ENCODE results near the gene STPG4. TPM values are rescaled to one million over a fixed set of nuclear protein-coding genes. Genes with fewer than 3 reads are reported as not detected.

STPG4 gene
- total and polyA plus RNA-seq, 2 donors from 2014 or later: not detected

- H3K4me3 ChIP-seq (ENCODE audit: low read length in 3 of 3): no peak overlapping the region
- no peaks in the 10 kb centered on the region for H3K9me3 ChIP-seq (ENCODE audit: control insufficient read depth in 2 of 3, insufficient read depth in 1 of 3, low read length in 3 of 3)
- no peak for FAIRE-seq
- DNase-seq: no peak
- peaks cover 0 to 3% (median 0%) of the 10 kb centered on the region in 3 donors for H3K4me1 ChIP-seq (ENCODE audit: control insufficient read depth in 2 of 3, insufficient read depth in 2 of 3, low read depth in 1 of 3, low read length in 3 of 3)
- no peaks in the 10 kb centered on the region for H3K36me3 ChIP-seq (ENCODE audit: control insufficient read depth in 2 of 3, insufficient read depth in 3 of 3, low read length in 3 of 3)
- no peak overlapping the region for H3K27ac ChIP-seq (ENCODE audit: low read depth in 2 of 2, low read length in 2 of 2)
- no peak for TF ChIP-seq CTCF (IDR thresholded peaks at IDR 0.05; ENCODE audit: borderline replicate concordance, extremely low read depth, insufficient read depth)
- no peaks in the 10 kb centered on the region for H3K27me3 ChIP-seq (ENCODE audit: control insufficient read depth, insufficient read depth, low read length)
- H3K9ac ChIP-seq (ENCODE audit: low read length in 3 of 3): no peak overlapping the region
- intact Hi-C loops (cut with DNase I): no loop called here
Measured at GRCh38 chr2:47181176-47181575, 26.1 kb upstream of the STPG4 start.

GRCh38 chr2:47180531-47180930, 25.4 kb upstream of the STPG4 start:
- Histone ChIP-seq H3K9me3 (ENCODE audit: control insufficient read depth in 2 of 3, insufficient read depth in 1 of 3, low read length in 3 of 3) (no peaks in the 10 kb centered on the region), H3K36me3 (ENCODE audit: control insufficient read depth in 2 of 3, insufficient read depth in 3 of 3, low read length in 3 of 3) (no peaks in the 10 kb centered on the region), H3K4me3 (ENCODE audit: low read length in 3 of 3) (no peak overlapping the region), H3K27ac (ENCODE audit: low read depth in 2 of 2, low read length in 2 of 2) (no peak overlapping the region), H3K4me1 (ENCODE audit: control insufficient read depth in 2 of 3, insufficient read depth in 2 of 3, low read depth in 1 of 3, low read length in 3 of 3) (peaks cover 0 to 3% (median 0%) of the 10 kb centered on the region in 3 donors), H3K9ac (ENCODE audit: low read length in 3 of 3) (no peak overlapping the region), H3K27me3 (ENCODE audit: control insufficient read depth, insufficient read depth, low read length) (no peaks in the 10 kb centered on the region)
- intact Hi-C loops (cut with DNase I): no loop called here
- no peak for TF ChIP-seq CTCF (IDR thresholded peaks at IDR 0.05; ENCODE audit: borderline replicate concordance, extremely low read depth, insufficient read depth)
- no peak for FAIRE-seq
- DNase-seq: no peak

GRCh38 chr2:47179388-47179787, 24.3 kb upstream of the STPG4 start:
- Histone ChIP-seq H3K4me1 (ENCODE audit: control insufficient read depth in 2 of 3, insufficient read depth in 2 of 3, low read depth in 1 of 3, low read length in 3 of 3) (peaks cover 0 to 3% (median 2%) of the 10 kb centered on the region in 3 donors), H3K9me3 (ENCODE audit: control insufficient read depth in 2 of 3, insufficient read depth in 1 of 3, low read length in 3 of 3) (no peaks in the 10 kb centered on the region), H3K36me3 (ENCODE audit: control insufficient read depth in 2 of 3, insufficient read depth in 3 of 3, low read length in 3 of 3) (no peaks in the 10 kb centered on the region), H3K27me3 (ENCODE audit: control insufficient read depth, insufficient read depth, low read length) (no peaks in the 10 kb centered on the region), H3K4me3 (ENCODE audit: low read length in 3 of 3) (no peak overlapping the region), H3K27ac (ENCODE audit: low read depth in 2 of 2, low read length in 2 of 2) (no peak overlapping the region), H3K9ac (ENCODE audit: low read length in 3 of 3) (no peak overlapping the region)
- DNase-seq (no peak), FAIRE-seq (no peak)
- TF ChIP-seq CTCF (IDR thresholded peaks at IDR 0.05; ENCODE audit: borderline replicate concordance, extremely low read depth, insufficient read depth): no peak
- intact Hi-C loops (cut with DNase I): no loop called here

GRCh38 chr2:47178341-47178740, 23.2 kb upstream of the STPG4 start:
- DNase-seq (peak in 1 of 5 donors; percentile 36), FAIRE-seq (no peak)
- no peak for TF ChIP-seq CTCF (IDR thresholded peaks at IDR 0.05; ENCODE audit: borderline replicate concordance, extremely low read depth, insufficient read depth)
- intact Hi-C loops (cut with DNase I): no loop called here
- Histone ChIP-seq H3K27me3 (ENCODE audit: control insufficient read depth, insufficient read depth, low read length) (no peaks in the 10 kb centered on the region), H3K4me3 (ENCODE audit: low read length in 3 of 3) (no peak overlapping the region), H3K9ac (ENCODE audit: low read length in 3 of 3) (no peak overlapping the region), H3K4me1 (ENCODE audit: control insufficient read depth in 2 of 3, insufficient read depth in 2 of 3, low read depth in 1 of 3, low read length in 3 of 3) (peaks cover 0 to 7% (median 2%) of the 10 kb centered on the region in 3 donors), H3K27ac (ENCODE audit: low read depth in 2 of 2, low read length in 2 of 2) (no peak overlapping the region), H3K9me3 (ENCODE audit: control insufficient read depth in 2 of 3, insufficient read depth in 1 of 3, low read length in 3 of 3) (no peaks in the 10 kb centered on the region), H3K36me3 (ENCODE audit: control insufficient read depth in 2 of 3, insufficient read depth in 3 of 3, low read length in 3 of 3) (no peaks in the 10 kb centered on the region)

Measured in kidney (tissue), 14 donors.